Stimulated activated CD4-positive, alpha-beta T cell treated with anti-CD3 and anti-CD28 coated beads, TNF-alpha, amount 100 ng/mL, for 1 hour (primary cell): Measurements from ENCODE around the gene DEGS1.

ENCODE experiments used
- DNase-seq, 3 donors: peaks; one replicate each; pipeline ENCODE4 v3.0.0-alpha.2; 2020; ENCODE audit warnings: low read depth in 3 of 3, low spot score in 1 of 3

DEGS1 gene

DNA sequence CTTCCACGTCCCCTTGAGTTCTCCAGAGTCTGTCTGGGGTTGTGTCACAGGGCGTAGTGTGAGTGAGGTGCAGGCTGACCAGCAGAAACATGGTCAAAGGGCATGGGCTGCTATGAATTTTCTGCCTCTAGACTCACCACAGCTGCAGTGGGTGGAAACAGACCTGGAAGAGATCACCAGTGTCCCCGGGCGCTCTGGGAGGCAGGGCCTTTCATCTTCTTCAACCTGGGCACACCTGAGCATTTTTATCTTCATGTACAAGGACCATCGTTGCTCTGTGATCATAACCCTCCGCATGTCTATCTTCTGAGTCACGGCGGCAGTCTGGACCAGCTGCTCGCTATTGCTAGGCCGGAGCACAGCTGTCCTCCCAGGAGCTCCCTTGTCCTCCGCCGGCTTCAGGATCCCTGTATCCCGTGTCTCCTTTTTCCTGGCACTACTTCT, 29.6 kb downstream of the DEGS1 start:
- no peak for DNase-seq

DNA sequence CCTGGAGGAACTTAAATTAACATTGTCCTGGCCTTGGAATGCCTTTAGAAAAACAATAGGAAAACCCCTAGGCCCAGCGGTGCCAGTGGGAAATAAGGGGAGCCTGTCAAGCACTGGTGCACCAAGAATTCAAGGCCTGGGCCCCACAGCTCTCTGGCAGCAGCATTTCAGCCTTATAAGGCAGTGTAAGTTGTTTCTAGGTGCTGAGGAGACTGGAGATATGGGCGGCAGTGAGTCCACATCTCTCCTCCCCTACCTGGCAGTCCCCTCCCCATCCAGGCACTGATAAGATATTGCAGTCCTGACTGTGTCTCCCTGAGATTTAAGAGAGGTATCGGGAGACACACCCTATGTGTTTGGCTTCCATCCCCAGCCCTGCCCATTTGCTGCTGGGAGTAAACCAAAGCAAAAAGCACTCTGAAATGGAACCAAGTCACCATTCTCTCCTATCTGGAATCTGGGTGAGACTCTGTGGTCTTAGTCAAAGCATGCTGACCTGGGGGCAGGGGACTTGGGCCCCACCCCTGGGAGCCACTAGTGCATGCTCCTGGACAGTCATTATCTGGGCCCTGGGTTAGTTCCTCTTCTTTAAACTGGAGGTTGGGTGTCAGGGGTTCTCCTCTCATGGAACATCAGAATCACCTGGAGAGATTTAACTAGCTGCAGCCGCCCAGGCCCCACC, 30.5 kb downstream of the DEGS1 start:
- no peak for DNase-seq

DNA sequence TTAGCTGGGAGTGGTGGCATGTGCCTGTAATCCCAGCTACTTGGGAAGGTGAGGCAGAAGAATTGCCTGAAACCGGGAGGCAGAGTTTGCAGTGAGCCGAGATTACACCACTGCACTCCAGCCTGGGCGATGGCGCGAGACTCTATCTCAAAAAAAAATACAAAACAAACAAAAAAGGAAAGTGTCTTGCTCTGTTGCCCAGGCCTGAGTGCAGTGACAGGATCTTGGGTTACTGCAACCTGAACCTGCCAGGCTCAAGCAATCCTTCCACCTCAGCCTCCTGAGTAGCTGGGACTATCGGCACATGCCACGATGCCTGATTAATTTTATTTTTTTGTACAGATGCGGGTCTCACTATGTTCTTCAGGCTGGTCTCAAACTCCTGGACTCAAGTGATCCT, 33.3 kb downstream of the DEGS1 start:
- DNase-seq = no peak

DNA sequence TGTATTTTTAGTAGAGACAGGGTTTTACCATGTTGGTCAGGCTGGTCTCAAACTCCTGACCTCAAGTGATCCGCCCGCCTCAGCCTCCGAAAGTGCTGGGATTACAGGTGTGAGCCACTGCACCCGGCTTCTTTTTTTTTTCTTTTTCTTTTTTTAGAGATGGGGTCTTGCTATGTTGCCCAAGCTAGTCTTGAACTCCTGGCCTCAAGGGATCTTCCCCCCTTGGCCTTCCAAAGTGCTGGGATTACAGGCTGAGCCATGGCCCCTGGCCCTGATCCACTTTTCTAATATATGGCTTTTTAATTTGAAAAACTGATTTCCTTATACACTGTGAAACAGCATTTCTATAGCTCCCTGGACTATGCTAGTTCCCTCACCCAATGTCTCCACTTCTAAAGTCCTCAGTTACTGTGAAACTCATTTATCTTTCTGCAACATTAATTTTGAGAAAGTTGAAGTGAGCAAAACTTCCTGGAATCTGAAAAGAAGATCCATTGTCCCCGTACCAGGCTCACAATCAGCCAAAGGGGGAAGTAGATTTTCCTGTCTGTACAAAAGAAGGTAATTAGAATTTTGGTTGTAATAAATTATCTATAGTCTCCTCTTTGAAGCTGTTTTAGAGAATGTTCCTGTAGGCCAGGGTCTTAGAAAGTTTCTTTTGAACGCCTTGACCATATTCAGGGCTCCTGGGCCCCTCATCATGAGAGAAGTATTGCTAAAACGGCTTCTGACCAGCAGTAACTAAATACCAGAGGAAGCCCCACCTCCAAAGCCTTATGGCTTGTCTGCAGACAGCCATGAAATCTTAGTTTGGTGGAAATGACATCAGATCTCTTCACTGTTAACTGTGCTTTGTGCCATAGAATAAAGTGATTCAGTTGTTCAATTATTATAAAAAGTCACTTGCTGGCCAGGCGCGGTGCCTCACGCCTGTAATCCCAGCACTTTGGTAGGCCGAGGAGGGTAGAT, 34.9 kb downstream of the DEGS1 start:
- no peak for DNase-seq

DNA sequence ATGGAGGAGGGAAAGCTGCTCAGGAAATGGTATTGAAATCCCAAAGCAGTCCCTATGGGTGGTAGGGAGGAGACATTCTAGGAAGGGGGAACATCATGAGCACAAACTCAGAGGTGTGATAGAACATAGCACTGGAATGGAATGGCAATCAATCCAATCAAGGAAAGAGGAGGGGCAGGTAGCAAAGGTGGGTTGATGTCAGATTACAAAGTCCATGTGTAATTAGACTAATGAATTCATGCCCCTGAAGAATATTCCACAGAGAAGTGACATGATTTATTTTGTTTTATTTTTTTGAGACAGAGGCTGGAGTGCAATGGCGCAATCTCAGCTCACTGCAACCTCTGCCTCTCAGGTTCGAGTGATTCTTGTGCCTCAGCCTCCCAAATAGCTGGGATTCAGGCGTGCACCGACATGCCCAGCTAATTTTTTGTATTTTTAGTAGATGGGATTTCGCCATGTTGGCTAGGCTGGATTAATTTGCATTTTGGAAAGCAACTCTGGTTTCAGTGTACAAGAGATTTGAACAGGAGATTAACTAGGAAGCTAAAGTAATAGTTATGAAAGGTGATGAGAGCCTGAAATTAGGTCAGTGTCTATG, 36.1 kb downstream of the DEGS1 start:
- no peak for DNase-seq

DNA sequence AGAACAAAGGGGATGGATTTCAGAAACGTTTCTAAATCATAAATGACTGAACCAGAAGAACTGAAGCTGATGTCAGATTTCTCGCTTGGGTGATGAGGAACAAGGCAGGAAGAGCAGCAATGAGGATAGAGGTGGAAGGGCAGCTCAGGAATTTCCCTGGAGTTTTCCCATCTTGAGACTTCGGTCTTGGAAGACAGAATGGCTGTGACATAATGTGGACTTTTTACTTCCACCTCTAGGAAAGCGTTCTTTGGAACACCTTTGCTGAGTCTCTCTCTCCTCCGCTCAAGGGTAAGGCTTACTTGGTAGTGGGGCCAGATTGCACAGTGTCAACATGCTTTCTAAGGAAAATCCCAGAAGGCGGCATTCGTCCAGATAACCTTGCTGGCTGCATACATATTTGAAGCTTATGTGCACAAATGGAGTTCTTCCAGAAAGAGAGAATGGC, 36.6 kb downstream of the DEGS1 start:
- no peak for DNase-seq

DNA sequence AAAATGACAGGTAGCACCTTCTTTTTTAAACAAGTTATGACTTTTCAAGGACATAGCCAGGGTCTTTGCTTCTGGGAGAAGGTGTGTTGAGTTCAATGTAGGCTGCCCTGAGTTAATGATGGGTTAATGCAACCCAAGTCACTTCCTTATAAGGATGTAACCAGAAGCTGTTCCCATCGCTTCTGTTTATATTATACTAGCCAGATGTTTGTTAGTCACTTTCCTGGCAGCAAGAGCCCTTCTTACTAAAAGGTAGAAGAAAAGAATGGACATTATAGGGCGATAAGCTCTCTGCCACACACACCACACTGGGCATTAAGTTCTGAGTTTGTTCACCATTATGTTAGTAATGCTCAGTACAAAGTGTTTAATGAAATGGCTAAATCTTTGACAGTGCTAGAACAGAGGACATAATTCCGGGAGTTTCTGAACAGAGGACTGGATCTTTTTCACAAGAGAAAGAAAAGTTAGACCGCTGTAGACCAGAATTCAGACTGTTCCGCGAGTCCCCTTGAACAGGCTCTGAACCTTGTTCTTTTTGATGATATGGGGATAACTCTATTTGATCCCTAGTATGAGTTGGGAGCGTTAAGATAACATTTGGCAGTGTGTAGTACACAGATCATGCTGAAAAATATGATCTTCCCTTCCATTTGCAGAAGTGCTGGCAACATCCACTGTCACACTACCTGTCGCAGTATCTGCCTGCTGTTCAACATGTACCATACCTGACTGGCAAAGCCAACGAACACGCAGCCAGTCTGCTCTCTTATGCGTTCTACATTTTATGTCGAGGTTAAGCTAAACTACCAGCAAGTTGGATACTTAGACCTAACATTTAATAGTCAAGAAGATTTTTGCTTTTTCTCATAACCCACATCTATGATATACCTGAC, 41.0 kb downstream of the DEGS1 start:
- DNase-seq = no peak

DNA sequence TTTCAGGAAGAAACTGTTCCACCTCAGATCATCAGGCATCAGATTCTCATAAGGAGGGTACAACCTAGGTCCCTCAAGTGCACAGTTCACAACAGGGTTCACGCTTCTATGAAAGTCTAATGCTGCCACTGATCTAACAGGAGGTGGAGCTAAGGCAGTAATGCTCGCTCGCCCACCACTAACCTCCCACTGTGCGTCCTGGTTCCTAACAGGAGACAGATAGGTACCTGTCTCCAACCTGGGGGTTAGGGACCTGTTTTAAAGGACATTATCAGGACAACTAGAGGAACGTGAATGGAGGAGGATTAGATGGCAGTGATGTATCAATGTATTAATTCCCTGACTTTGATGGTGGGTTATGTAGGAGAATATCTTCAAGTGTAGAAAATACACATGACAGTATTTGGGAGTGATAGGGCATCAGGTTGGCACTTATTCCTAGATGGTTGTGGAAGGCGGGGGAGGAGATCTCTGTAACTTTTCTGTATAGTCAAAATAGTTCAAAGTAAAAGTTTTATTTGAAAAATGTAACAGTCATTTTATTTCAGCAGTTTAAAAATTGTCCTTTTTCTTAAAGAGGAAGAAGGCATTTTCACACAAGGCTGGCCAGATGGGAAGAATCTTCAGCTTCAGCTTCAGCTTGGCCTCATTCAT, 43.9 kb downstream of the DEGS1 start:
- no peak for DNase-seq

DNA sequence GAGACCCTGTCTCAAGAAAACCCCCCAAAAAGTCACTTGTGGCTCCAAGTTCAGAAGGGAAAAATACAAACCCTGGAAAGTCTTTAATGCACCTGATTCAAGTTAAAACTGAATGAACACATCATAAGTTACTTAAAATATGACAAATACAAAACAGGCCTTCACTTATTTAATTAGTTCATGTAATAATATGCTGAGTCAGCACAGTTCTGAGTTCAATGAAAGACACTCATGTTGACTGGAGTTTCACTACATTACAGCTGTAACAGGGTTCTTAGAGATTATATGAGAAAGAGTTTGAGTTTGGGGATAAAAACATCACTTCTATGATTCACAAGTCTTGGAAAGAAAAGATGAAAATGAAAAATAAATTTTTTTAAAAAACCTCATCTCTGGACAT, 51.0 kb downstream of the DEGS1 start:
- no peak for DNase-seq

DNA sequence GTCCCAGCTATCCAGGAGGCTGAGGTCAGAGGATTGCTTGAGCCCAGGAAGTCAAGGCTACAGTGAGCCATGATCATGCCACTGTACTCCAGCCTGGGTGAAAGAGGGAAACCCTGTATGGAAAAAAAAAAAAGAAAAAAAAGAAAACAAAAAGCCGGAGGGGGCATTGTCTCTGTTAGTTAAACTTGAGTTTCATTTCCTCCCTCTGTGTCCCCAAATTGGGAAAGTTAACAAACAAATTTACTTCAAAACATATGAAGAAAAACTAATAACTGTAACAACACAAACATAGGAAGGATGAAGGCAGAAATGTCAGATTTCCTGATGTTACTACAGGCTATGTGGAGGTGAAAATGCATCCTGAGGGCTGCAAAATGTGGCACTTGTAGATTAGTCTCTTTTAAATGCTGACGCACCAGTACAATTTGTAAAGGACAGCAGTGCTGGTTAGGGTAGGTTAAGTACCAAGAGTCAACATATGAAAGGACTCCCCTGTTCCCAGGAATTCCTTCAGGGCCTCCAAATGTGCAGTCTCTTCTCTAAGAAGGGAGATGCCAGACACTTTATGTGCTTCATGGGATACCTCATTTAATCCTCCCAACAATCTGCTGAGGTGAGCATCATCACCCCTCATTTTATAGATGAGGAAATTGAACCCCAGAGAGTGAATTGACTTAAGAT, 52.9 kb downstream of the DEGS1 start:
- DNase-seq = no peak

DNA sequence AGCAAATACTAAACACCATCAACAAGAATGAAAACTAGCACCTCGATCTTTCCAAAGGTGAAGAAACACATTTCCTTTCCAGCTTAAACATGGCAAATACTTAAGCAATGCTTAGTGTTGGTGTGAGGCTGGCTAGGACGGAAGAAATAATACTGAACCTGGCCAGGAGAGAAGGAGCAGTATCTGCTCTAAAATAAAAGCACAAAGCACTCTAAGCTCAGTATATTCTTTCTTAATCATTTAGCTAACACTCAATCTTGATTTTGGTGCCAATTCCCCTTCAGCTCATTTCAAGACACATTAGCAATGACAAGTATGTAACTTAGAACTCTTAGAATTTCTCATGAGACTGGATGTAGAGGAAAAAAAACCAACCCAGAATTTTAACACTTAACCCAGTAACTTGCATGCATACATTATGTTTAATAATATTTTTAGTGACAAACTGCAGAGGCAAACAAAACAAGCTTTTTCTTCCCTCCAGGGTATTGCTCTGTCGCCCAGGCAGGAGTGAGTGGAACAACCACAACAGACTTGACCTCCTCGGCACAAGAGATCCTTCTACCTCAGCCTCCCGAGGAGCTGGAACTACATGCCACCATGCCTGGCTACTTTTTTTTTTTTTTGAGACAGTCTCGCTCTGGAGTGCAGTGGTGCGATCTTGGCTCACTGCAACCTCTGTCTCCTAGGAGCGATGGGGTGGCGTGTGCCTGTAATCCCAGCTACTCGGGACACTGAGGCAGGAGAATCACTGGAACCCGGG, 54.3 kb downstream of the DEGS1 start:
- DNase-seq = no peak

DNA sequence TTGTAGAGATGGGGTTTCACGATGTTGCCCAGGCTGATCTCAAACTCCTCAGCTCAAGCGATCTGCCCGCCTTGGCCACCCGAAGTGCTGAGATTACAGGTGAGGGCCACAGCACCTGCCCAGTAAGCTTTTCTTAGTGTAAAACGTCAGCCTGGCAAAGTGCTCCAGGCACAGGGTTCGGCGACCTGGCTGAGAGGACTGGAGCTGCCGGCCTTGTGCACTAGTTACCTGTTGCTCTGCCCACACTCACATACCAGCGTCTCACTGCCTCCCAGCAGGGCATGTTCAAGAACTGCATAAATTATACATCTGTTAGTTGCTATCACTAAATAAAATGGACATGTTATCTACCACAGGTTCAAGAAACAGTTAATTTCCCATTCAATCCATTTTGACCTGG, 55.2 kb downstream of the DEGS1 start:
- no peak for DNase-seq

DNA sequence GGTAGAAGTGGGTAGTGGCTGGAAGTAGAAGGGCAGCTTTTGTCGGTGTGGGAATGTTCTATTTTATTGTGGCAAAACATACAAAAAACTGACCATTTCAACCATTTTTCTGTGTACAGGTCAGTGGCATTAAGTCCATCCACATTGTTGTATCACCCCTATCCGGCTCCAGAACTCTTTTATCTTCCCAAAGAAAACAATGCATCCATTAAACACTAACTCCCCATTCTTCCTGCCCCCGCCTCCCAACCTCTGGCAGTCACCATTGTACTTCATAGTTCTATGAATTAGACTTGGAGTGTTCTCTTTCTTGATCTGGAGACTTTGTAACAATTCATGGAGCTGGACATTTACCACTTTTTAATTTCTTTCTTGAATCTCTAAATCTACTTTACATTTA, 55.7 kb downstream of the DEGS1 start:
- DNase-seq = no peak
